NK-92 (cell line): ENCODE measurements around the gene SPATC1L.

Experiments used
- DNase-seq: peaks from one replicate; lab custom pipeline; 2025; ENCODE audit not compliant: unreplicated experiment; lab: John Stamatoyannopoulos, UW

The SPATC1L gene

GRCh38 chr21:46122758-46123683, 61.2 kb downstream of the SPATC1L start:
- DNase-seq = no peak

GRCh38 chr21:46122237-46122671, 62.0 kb downstream of the SPATC1L start:
- no peak for DNase-seq

DNA sequence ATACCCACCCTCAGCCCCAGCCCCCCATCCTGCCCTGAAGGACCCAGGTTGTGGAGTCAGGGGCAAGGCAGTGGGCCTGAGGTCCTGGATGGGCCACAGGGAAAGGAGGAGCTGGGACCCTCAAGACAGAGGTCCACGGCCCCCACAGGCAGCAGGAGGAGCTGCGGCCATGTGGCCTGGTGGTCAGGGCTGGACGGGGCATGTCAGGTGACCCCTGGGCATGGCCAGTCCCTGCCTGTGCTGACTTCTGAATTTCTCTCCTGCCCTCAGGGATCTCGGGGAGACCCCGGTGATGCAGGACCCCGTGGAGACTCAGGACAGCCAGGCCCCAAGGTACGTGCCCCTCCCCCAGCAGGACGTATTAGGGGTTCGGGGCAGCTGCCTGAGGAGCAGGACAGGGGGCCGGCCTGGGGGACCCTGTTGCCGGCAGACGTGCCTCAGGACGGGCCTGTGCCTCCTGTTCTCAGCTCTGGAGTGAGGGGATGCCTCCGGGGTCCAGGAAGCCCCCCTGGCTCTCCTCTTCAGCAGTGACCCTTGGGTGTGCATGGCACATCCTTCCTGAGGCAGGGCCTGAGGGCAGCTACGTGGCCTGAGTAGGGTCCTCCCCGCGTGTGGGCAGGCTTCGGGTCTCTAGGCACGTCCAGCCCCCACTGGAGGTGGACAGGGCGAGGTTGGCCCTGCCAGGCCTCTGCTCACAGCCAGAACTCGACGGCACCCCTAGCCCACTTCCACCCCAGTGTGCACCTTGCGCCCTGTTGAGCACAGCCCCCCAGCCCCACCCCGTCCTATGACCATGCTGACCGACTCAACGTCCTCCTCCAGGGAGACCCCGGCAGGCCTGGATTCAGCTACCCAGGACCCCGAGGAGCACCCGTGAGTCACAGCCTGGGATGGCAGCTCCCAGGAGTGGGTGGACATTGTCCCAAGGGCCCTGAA, 62.7 kb downstream of the SPATC1L start:
- DNase-seq = no peak

DNA sequence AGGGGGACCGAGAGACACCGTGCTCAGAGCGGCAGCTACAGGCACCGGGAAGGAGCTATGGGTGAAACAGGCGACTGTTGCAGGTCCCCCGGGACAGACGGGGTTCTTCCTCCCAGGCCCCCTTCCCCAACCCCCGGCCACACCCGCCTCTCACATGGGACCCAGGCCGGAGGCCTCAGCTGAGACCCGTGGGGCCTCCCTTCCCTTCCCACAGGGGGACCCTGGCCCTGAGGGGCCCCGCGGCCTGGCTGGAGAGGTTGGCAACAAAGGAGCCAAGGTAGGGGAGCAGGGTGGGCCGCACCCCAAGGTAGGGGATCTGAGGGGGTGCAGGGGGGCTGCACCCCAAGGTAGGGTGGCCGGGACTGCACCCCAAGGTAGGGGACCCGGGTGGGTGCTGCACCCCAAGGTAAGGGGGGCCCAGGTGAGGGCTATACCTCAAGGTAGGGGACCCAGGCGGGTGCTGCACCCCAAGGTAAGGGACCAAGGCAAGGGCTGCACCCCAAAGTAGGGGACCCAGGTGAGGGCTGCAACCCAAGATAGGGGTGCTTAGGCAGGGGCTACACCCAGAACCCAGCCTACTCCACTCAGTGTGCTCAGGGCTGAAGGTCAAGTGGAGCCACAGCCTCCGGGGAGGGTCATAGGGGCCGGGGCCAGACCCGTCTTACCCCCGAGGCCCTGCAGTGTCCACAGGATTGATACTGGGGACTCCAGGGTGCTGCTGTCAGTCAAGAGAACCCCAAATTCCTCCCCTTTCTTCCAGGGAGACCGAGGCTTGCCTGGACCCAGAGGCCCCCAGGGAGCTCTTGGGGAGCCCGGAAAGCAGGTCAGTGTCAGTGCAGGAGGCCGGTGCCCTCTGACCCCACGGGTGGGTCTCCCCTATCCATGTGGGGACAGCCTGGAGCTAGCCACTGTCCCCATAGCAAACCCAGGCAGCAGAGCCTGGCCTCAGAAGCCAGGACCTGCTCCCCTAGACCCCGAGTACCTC, 63.7 kb downstream of the SPATC1L start:
- no peak for DNase-seq

DNA sequence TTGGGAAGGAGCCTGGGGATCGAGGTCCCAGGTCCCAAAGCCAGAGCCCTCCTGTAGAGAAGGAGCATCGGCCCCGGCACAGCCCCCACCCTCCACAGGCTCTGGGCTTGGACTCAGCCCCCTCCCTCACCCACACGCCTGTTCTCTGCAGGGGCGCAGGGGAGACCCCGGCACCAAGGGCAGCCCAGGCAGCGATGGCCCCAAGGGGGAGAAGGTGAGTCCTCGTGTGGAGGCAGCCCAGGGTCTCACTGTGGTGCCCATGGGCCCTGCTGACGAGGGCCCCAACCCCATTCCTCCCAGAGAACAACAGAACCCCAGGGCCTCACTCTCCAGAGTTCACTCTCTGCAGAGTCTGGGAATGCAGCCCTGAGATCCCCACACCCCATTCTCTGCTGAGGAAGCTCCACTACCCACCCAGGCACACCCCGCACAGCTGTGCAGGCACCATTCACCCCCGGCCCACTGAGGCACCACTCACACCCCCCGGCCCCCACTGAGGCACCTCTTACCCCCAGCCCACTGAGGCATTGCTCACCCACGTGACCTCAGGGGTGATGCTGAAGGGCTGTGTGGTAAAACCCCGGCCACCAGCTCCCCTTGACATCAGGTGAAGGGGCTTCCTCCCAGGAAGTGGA, 64.5 kb downstream of the SPATC1L start:
- DNase-seq = no peak

GRCh38 chr21:46119144-46119636, 65.1 kb downstream of the SPATC1L start:
- DNase-seq = no peak

DNA sequence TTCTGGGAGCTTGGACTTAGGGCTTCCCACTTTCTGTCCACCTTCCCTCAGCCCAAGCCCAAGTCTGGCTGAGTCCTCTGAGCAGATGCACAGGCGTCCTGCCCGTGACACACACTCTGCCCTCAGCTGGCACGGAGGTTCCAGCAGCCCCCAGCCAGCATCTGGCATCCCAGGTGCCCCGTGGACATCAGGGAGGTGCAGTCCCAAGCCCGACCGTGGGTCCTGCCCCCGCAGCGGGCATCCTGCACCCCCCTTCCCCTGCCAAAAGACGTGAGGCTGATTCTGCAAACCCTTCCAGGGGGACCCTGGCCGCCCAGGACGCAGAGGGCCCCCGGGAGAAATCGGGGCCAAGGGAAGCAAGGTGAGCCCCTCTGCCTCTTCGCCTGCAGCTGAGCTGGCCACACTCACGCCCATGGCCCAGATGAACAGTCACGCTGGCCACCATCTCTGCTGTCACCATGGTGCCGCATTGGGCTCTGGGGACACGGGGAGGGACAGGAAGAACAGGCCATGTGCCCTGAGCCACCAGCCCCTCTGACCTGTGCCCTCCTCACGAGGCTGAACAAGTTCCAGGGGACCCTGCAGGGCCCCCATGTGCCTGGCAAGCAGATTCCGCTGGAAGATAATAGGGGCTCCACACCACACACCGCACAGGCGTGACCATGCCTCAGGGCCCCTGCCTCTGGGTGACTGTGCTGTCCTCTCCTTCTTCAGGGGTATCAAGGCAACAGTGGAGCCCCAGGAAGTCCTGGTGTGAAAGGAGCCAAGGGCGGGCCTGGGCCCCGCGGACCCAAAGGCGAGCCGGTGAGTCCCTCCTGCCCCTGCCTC, 65.7 kb downstream of the SPATC1L start:
- DNase-seq = no peak

DNA sequence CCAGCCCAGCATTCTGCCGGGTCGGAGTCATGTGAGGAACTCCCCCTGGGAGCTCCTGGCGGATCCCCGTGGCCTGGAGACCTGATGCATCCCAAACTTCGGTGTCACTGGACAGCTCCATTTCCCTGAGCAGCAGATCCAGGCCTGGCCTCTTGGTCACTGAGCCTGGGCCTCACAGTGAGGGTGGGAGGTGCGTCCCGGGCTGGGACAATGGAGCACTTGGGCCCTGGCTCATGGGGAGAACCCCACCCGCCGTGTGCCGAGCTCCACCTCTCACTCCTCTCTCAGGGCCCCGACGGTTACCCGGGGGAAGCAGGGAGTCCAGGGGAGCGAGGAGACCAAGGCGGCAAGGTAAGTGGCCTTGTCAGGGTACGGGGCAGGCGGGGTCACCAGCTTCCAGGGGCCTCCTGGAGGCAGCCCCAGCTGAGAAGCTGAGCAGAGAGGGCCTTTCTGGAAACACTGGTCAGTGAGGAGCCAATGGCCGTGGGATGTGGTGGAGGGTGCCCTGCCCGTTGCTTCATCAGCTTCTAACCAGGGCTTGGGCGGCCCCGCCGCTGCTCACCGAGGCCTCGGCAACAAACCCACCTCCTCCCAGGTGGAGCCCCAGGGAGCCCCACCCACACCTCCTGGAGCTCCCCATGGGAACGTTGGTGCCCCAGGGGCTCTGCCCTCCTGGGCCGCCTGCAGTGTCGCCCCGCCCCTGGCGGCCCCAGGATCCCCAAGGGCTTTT, 66.5 kb downstream of the SPATC1L start:
- DNase-seq = no peak

DNA sequence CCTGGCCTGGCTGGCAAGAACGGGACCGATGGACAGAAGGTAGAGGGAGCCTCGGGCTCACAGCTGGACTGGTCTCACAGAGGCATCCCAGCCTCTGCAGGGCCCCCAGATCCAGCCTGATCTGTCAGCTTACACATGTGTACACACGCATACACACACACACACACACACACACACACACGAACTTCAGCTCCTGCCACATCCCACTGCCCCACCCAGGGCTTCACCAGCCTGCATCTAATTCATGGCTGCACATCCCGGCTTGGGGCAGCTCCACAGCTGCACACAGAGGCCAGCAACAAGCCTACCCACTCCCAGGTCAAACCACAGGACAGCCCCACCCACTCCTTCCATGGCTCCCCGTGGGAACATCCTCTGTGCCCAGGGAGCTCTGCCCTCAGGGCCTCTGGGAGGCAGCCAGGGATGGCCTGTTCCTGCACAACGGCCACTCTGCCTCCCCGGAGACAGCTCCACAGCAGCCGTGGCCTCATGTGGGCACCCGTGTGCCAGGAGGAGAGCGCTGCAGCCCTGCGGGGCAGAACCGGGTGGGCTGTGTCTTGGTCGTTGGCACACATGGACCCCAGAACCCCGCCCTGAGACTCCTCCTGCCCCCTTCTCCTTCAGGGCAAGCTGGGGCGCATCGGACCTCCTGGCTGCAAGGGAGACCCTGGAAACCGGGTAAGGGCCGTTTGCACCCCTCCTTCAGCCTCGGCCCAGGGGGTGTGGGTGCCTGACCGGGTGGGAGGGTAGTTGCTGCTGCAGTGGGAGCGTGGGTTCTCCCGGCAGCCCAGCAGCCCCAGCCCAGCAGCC, 67.3 kb downstream of the SPATC1L start:
- DNase-seq = no peak

- no peak for DNase-seq
Observed at GRCh38 chr21:46116189-46116775, 68.0 kb downstream of the SPATC1L start.

GRCh38 chr21:46115441-46116188, 68.6 kb downstream of the SPATC1L start:
- no peak for DNase-seq

- no peak for DNase-seq
Observed at GRCh38 chr21:46114963-46115362, 69.3 kb downstream of the SPATC1L start.

DNA sequence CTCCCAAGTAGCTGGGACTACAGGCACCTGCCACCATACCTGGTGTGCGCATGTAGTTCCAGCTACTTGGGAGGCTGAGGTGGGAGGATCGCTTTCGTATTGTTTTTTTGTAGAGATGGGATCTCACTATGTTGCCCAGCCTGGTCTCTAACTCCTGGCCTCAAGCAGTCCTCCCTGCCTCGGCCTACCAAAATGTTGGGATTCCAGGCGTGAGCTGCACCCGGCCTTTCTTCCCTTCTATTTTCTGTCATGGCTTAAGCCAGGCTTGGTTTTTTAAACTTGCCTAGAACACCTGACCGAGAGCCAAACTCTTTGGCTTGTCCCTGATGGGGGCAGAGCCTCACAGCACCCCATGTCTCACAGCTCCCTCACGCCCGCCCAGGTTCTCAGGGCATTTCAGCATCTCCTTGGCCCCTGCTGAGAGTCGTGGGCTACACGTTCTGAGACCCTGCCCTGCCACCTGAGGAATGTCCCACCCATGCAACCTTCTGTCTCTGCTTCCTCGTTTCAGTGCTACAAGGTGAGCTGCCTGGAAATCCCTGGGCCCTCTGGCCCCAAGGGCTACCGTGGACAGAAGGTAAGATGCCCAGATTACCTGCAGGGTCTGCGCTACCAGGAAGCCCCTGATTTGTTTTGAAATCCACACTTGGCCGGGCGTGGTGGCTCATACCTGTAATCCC, 70.6 kb downstream of the SPATC1L start:
- no peak for DNase-seq

DNA sequence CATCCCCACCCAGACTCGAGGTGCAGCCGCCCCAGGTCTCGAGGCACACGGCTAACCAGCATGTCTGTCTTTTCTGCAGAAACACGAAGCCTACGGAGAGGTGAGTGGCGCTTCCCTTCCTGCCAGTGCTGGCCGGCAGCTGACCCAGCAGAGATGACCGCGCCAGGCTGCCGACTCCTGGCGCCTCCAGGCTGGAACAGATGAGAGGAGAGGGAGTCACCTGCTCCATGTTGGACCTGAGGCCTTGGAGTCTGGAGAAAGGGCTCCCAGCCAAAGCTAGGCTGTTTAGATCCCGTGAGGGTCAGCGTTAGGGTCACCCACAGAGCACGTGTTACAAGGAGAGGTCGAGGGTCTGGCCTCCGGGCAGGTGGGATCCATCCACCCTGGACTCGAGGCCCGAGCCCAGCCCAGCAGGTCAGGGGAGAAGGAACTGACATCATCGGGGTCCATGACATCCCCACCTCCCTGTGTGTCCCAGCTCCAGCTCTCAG, 71.5 kb downstream of the SPATC1L start:
- no peak for DNase-seq

- DNase-seq = no peak
Observed at GRCh38 chr21:46111857-46112724, 72.2 kb downstream of the SPATC1L start.
